Stimulated activated CD4-positive, alpha-beta T cell treated with anti-CD3 and anti-CD28 coated beads, Interleukin-1b, Interleukin-23, amount 100 ng/mL, for 1 hour (primary cell): ENCODE results near the gene TTC12.

Experiments used
- DNase-seq, 2 donors: peaks; one replicate each; pipeline ENCODE4 v3.0.0-alpha.2; 2020; ENCODE audit warnings: low read depth in 2 of 2

TTC12 gene

GRCh38 chr11:113314389-113315301 lies at the start of gene TTC12:
TSS of gene TTC12 (plus strand) at chr11:113314583. CDS start at chr11:113316258, 1,675 bp downstream.
- DNase-seq: peak; percentile 80 to 90

DNA sequence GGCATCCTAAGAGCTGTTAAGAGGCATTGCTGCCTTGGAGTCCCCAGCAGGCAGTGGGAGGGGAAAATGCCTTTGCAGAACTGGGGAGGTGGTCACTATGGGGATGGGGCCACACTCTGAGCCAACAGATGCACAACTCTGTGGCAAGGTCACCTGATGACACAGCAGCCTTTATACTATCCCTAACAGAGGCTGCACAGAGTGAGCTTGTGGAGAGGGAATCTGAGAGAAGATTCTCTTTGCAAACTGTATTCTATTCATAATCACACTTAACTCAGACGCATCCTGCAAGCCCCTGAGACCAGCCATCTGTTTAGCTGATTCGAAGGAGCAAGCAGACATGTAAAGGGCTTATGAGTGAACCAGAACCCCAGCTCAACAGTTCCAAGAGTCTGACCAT lies 49.0 kb upstream of the TTC12 start:
- DNase-seq: no peak

DNA sequence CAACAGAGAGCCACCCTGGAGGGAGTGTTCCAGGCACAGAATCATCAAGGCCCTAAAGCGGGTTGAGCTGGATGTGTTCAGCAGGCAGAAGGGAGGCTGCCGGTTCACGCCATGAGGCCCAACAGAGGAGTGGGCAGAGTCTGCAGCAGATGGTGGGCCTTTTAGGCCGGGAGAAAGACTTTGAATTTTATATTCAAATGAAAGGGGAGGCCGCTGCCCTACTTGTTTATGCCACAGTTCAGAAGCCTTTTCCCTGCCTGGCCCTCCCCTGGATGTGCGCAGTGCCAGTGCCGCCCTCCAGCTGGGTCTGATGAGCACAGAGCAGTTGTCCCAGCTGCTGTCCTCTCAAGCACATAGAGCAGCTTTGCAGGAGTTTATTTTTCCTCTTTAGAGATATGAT lies 46.9 kb upstream of the TTC12 start:
- no peak for DNase-seq

- no peak for DNase-seq
Observed at GRCh38 chr11:113269096-113269495, 45.3 kb upstream of the TTC12 start.

GRCh38 chr11:113269636-113270035 lies 44.7 kb upstream of the TTC12 start:
- no peak for DNase-seq

DNA sequence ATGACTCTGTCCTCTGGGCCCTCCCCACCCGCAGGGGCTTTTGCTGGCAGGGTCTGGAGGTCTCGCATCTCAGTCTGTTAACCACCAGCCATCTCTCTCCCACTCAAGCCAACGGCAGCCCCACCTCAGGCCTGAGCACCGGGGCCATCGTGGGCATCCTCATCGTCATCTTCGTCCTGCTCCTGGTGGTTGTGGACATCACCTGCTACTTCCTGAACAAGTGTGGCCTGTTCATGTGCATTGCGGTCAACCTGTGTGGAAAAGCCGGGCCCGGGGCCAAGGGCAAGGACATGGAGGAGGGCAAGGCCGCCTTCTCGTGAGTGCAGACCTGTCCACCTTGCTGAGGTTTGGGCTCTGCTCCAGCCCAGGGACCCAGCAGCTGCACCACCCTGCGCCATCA lies 44.3 kb upstream of the TTC12 start:
- no peak for DNase-seq

GRCh38 chr11:113271551-113272245 lies 42.7 kb upstream of the TTC12 start:
- no peak for DNase-seq

- no peak for DNase-seq
Observed at GRCh38 chr11:113272281-113272680, 42.1 kb upstream of the TTC12 start.

DNA sequence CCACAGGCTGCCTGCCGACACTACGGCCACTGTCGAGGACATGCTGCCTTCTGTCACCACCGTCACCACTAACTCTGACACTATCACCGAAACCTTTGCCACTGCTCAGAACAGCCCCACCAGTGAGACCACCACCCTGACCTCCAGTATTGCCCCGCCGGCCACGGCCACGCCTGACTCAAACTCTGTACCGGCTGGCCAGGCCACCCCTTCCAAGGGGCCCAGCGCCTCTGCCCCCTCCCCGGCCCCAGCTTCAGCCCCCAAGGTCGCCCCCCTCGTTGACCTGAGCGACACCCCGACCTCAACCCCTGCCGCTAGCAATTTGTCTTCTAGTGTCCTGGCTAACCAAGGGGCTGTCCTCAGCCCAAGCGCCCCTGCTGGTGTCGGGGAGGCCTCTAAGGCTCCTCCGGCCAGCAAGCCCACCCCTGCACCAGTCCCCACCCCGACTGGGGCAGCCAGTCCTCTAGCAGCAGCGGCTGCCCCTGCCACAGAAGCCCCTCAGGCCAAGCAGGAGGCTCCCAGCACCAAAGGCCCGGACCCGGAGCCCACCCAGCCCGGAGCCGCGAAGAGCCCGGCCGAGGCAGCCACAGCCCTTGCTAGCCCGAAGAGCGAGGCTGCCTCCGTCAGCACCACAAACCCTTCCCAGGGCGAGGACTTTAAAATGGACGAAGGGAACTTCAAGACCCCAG lies 41.3 kb upstream of the TTC12 start:
- no peak for DNase-seq

DNA sequence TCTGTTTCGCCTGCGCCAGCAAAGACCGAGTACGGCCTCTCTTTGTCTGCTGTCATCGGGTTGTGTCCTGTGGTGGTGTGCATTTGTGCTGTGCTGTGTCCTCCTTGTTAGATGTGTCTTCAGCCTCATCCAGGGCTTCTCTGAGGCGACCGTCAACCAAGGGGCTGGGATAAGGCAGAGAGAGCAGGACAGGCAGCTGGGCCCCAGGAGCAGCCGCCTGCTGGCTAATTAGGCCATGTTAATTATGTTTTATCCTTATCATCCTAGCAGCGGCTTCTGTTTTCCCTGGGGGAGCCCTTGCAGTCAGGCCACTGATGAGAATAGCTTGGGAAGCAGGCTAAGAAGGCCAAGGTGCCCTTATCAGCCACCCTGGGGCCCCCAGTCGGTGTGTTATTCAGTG lies 40.7 kb upstream of the TTC12 start:
- no peak for DNase-seq

DNA sequence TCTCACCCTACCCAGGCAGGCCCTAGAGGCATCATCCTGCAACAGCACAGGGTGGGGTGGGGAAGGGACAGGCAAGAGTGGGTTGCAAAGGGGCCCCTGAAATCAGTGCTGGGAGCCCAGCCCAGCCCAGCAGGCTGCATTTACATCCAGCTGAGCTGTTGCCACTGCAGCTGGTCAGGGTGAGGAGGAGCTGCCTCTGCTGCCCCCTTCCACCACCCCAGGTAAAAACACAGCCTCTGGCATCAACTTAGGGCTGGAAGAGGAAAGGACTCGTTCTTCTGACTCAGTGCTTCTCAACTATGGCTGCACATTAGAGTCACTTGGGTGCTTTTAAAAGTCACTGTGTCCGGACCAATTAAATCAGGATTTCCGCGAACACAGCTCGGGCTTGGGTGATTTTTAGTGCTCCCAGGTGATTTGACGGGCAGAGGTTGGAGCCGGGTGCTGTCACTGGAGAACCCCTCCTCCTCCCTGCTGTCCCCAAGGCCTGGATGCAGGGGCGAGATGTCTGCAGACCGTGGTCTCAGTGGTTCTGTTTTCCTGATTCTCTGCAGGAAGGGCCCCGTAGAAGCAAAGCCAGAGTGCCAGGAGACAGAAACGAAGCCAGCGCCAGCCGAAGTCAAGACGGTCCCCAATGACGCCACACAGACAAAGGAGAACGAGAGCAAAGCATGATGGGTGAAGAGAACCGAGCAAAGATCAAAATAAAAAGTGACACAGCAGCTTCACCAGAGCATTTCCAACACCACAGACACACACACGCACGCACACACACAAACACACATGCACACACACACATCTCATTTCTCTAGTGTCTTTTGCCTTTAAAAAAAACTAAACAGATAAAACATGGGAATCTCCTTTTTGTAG lies 39.4 kb upstream of the TTC12 start:
- no peak for DNase-seq

- no peak for DNase-seq
Observed at GRCh38 chr11:113275602-113276001, 38.8 kb upstream of the TTC12 start.

DNA sequence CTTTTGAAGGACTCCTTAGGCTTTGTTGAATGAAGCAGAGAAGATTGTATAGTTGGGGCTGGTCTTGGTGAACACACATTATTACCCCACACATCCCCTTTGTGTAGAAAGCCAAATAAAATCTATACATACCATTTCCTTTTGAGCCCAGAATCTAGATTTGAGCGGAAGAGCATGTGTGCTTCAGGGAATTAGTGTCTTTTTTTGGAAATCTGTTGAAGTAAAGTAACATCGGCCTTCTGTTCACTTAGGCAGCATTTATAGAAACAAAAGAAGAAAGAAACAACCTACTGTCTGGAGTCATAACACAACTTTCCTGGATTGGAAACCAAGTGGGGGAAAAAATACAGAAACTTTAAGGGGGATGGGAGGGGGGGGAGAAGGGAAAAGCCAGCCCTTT lies 37.9 kb upstream of the TTC12 start:
- DNase-seq: no peak

GRCh38 chr11:113277907-113278306 lies 36.5 kb upstream of the TTC12 start:
- no peak for DNase-seq

DNA sequence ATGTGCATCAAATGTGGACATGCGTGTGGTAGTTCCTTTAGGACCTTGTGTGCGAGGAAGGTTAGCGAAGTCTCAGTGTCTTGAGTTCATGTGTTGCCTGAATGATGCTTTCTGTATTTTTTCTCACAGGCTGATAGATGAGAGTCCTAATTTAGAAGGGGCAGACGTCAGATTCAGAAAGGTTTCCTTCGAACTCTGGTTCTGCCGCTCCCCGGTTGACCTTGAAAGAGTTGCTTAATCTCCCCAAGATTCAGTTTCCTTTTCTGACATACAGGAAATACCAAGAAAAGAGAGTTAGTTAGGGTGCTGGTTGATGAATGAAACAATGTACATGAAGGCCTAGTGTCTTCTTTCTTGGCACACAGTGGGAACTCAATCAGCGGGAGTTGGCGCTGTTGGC lies 35.9 kb upstream of the TTC12 start:
- DNase-seq: no peak

DNA sequence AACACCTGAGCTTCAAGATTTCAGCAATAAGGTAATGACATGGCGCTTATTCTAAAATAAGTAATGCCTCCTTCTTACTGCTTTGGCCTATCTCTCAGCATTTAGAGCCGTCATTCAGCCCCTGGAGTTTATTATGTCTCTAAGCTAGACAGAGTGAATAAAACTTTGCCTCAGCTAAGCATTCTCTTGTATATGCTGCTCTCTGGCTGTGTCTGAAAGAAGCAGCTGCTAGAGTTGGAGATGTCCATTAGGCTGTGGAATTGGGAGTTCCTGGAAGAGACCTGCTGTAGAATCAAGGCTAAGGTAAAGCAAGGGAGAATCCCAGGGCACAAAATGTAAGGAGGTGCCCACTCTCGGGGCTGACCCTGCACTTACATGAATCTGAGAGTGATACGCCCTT lies 35.5 kb upstream of the TTC12 start:
- DNase-seq: no peak

GRCh38 chr11:113279591-113279990 lies 34.8 kb upstream of the TTC12 start:
- no peak for DNase-seq

DNA sequence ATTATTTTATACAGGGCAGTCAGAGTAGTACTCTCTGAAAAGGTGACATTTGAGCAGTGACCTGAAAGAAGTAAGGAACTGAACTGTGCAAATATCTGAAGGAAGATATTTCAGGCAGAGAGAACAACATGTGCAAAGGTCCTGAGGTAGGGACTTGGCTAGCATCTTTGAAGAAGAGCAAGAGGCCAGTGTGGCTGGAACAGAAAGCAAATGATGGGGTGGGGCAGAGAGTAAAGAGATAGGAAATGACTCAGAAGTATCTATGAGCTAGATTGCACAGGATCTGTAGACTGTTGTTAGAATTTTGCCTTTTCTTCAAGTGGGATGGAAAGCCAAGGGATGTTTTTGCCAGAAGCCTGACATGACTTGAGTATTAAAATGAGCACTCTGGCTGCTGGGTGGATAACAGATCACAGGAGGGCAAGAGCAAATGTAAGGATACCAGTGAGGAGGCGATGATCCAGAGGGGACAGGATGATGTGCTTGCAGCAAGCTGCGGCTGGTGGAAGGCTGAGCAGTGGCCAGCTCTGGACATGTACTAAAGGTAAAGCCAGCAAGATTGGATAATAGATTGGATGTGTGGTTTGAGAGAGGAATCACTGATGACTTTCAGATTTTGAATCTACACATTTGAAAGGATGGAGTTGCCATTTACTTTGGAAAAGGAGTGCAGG lies 33.2 kb upstream of the TTC12 start:
- no peak for DNase-seq

- DNase-seq: no peak
Observed at GRCh38 chr11:113282898-113283437, 31.4 kb upstream of the TTC12 start.

- DNase-seq: no peak
Observed at GRCh38 chr11:113283881-113284280, 30.5 kb upstream of the TTC12 start.

DNA sequence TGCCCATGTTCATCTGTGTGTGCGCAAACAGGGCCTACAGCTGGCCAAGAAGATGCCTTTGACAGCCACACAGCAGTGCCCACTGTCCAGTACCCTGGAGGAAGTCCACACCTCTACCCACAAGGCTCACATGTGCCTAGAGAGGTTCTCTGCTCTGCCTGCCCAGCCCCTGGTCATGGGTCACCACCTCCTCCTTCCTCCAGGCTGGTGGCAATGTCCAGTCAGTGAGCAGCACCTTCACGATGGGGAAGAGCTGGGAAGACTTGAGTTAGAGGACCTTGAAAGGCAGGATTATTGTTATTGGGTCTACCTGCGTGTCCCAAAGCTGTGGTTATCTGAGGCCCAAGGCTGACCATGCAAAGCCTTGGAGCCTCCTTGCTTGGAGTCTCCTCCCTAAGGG lies 28.4 kb upstream of the TTC12 start:
- no peak for DNase-seq
